Mesodermal cell (in vitro differentiated cells): ENCODE results near the gene NLRP7.

Experiments used
- H3K27ac ChIP-seq: 2 replicates; pipeline ENCODE4 v1.7.0; 2013; ENCODE audit warnings: mild to moderate bottlenecking, low read depth, low read length, moderate library complexity; ENCODE audit not compliant: severe bottlenecking
- H3K36me3 ChIP-seq: 2 replicates; pipeline ENCODE4 v1.7.1; 2013; ENCODE audit warnings: mild to moderate bottlenecking, low read length, moderate library complexity; ENCODE audit not compliant: control insufficient read depth, insufficient read depth
- H3K4me1 ChIP-seq: one replicate; pipeline ENCODE4 v1.7.1; 2013; ENCODE audit warnings: mild to moderate bottlenecking, low read length; ENCODE audit not compliant: insufficient read depth, control insufficient read depth, poor library complexity, severe bottlenecking
- H3K4me3 ChIP-seq: 2 replicates; pipeline ENCODE4 v1.7.0; 2013; ENCODE audit warnings: low read length, control low read depth, mild to moderate bottlenecking; ENCODE audit not compliant: insufficient read depth, poor library complexity, severe bottlenecking; ENCODE audit errors: extremely low read depth
- H3K9me3 ChIP-seq: 2 replicates; pipeline ENCODE4 v1.7.1; 2013; ENCODE audit warnings: mild to moderate bottlenecking, low read length, moderate library complexity; ENCODE audit not compliant: control insufficient read depth
- WGBS, 2 experiments: methylation state at CpG; one replicate each; pipeline ENCODE4 v1.1.5; 2013; ENCODE audit warnings: missing lambda C conversion rate in 2 of 2; ENCODE audit not compliant: insufficient coverage in 2 of 2; 5-methylcytosine and 5-hydroxymethylcytosine counted together

Gene NLRP7

DNA sequence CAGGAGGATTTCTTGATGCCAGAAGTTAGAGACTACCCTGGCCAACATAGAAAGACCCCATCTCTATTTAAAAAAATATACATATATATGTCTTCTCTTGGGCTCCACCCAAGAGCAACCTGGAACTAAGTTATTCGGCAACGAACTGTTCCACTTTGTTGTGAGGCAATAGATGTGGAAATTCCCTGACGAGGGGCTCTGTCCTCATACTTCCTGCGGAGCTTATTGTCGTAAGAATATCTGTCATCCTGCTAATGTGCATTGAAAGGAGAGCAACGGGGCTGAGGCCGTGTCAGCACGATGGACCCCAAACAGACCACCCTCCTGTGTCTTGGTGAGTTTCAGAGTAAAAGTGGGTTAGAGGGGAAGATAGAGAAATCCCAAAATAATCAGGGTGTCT, 73.3 kb downstream of the NLRP7 start, which contains the start of gene FCAR:
Gene FCAR, plus strand, starts transcription at position 246 of the 400 bp plus-strand sequence. Its CDS starts 55 bp downstream, at position 301.
- H3K4me1 ChIP-seq = no peaks in the 10 kb centered on the region
- H3K36me3 ChIP-seq = no peaks in the 10 kb centered on the region
- 64 to 76% methylated on average over 6 to 8 of the region's 8 CpGs for WGBS, 2 experiments
- H3K9me3 ChIP-seq = no peaks in the 10 kb centered on the region
- H3K4me3 ChIP-seq = no peak within 1 kb of the TSS
- H3K27ac ChIP-seq = no peak within 1 kb of the TSS
